SU-DHL-6 (cell line): ENCODE results near the gene DGKH.

Experiments used
- H2AFZ ChIP-seq: fragments of 200-600 bp; sonication (generic); 2 replicates; pipeline ENCODE4 v1.6.1; 2014; ENCODE audit warnings: low read depth, mild to moderate bottlenecking, moderate library complexity, mixed read lengths, antibody characterized with exemption, low read length; ENCODE audit not compliant: severe bottlenecking
- H3F3A ChIP-seq: fragments of 200-600 bp; shearing (Covaris generic); 2 replicates; pipeline ENCODE4 v1.6.0; 2016; ENCODE audit warnings: antibody characterized with exemption, mild to moderate bottlenecking; ENCODE audit not compliant: insufficient read depth
- H3K27ac ChIP-seq: fragments of 200-600 bp; sonication (generic); 2 replicates; pipeline ENCODE4 v1.5.1; 2016; ENCODE audit warnings: low read depth, mild to moderate bottlenecking, low read length, moderate library complexity, mixed read lengths
- H3K27me3 ChIP-seq: fragments of 200-600 bp; sonication (generic), shearing (Covaris generic); 2 replicates; pipeline ENCODE4 v1.6.0; 2014; ENCODE audit warnings: mild to moderate bottlenecking, low read length
- H3K36me3 ChIP-seq: fragments of 200-600 bp; sonication (generic); 2 replicates; pipeline ENCODE4 v1.6.1; 2014; ENCODE audit warnings: mild to moderate bottlenecking, low read length, mixed read lengths
- H3K4me2 ChIP-seq: fragments of 300-600, 200-600 bp; shearing (Covaris generic), sonication (generic); 2 replicates; pipeline ENCODE4 v1.6.0; 2014; ENCODE audit warnings: low read length, low read depth, mild to moderate bottlenecking; ENCODE audit not compliant: poor library complexity, severe bottlenecking
- H3K4me3 ChIP-seq: fragments of 200-600 bp; sonication (generic); 2 replicates; pipeline ENCODE4 v1.5.1; 2014; ENCODE audit warnings: antibody characterized with exemption, low read length, mild to moderate bottlenecking, mixed read lengths; ENCODE audit not compliant: insufficient read depth, poor library complexity, severe bottlenecking
- H3K79me2 ChIP-seq: fragments of 200-600 bp; sonication (generic); 2 replicates; pipeline ENCODE4 v1.6.1; 2014; ENCODE audit warnings: mild to moderate bottlenecking, low read length, moderate library complexity; ENCODE audit not compliant: insufficient read depth
- H3K9ac ChIP-seq: fragments of 200-600 bp; sonication (generic); 2 replicates; pipeline ENCODE4 v1.7.0; 2014; ENCODE audit warnings: mild to moderate bottlenecking, low read length
- H3K9me2 ChIP-seq: fragments of 200-600 bp; sonication (generic); replicated peaks from 2 replicates; pipeline ENCODE4 v1.6.1; 2014; ENCODE audit warnings: low read length; ENCODE audit not compliant: insufficient read depth
- H3K9me3 ChIP-seq: fragments of 200-600 bp; sonication (generic); 2 replicates; pipeline ENCODE4 v1.6.1; 2014; ENCODE audit warnings: low read length, mixed read lengths; ENCODE audit not compliant: insufficient read depth
- H4K20me1 ChIP-seq: fragments of 200-600 bp; sonication (generic); 2 replicates; pipeline ENCODE4 v1.6.1; 2014; ENCODE audit warnings: low read depth, mild to moderate bottlenecking, antibody characterized with exemption, low read length, moderate library complexity, mixed read lengths
- EZH2phosphoT487 ChIP-seq: fragments of 200-600 bp; sonication (generic), shearing (Covaris generic); conservative IDR thresholded peaks from 2 replicates; pipeline ENCODE4 v1.6.1; 2018; ENCODE audit warnings: mild to moderate bottlenecking, antibody characterized with exemption, low read length, moderate library complexity, mixed read lengths
- TF ChIP-seq, protein P1 (sequence below): fragments of 200-600 bp; sonication (generic); IDR thresholded peaks from one replicate; pipeline ENCODE4 v1.5.1; 2017; ENCODE audit warnings: antibody characterized with exemption, mild to moderate bottlenecking, low read length, moderate library complexity; ENCODE audit not compliant: insufficient read depth, poor library complexity, severe bottlenecking

DGKH gene

DNA sequence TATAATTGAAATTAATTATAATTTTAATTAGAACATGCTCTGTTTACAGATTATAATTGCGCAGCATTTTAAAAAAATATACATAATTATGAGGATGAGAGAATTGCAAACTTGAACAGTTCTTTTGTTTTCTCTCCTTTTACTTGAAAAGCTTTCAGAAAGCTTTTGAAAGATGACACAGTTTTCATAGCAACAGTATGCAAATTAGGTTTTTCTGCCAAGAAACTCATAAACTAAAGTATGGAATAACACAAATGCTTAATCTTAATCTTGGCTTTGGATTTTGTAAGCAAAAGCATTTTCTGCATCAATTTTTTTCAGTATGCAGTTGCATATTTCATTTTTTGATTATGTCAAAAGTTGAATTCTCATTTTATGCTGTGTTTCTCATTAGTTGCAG, 190.7 kb downstream of the DGKH start:
- H3K9me3 ChIP-seq = no peaks in the 10 kb centered on the region
- H3K79me2 ChIP-seq = no peaks in the 10 kb centered on the region
- no peak overlapping the region for H3K4me2 ChIP-seq
- no peaks in the 10 kb centered on the region for H3K27me3 ChIP-seq
- no peak overlapping the region for H3K4me3 ChIP-seq
- no peak for TF ChIP-seq EZH2phosphoT487
- TF ChIP-seq, protein P1, sequence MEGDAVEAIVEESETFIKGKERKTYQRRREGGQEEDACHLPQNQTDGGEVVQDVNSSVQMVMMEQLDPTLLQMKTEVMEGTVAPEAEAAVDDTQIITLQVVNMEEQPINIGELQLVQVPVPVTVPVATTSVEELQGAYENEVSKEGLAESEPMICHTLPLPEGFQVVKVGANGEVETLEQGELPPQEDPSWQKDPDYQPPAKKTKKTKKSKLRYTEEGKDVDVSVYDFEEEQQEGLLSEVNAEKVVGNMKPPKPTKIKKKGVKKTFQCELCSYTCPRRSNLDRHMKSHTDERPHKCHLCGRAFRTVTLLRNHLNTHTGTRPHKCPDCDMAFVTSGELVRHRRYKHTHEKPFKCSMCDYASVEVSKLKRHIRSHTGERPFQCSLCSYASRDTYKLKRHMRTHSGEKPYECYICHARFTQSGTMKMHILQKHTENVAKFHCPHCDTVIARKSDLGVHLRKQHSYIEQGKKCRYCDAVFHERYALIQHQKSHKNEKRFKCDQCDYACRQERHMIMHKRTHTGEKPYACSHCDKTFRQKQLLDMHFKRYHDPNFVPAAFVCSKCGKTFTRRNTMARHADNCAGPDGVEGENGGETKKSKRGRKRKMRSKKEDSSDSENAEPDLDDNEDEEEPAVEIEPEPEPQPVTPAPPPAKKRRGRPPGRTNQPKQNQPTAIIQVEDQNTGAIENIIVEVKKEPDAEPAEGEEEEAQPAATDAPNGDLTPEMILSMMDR = no peak
- H2AFZ ChIP-seq = no peak overlapping the region
- no peaks in the 10 kb centered on the region; the same call in 1 of the 2 replicates for H4K20me1 ChIP-seq
- H3K9me2 ChIP-seq = no peaks in the 10 kb centered on the region
- H3K9ac ChIP-seq = no peak overlapping the region
- H3K36me3 ChIP-seq = no peaks in the 10 kb centered on the region
- H3K27ac ChIP-seq = no peak overlapping the region
- H3F3A ChIP-seq = no peaks in the 10 kb centered on the region

DNA sequence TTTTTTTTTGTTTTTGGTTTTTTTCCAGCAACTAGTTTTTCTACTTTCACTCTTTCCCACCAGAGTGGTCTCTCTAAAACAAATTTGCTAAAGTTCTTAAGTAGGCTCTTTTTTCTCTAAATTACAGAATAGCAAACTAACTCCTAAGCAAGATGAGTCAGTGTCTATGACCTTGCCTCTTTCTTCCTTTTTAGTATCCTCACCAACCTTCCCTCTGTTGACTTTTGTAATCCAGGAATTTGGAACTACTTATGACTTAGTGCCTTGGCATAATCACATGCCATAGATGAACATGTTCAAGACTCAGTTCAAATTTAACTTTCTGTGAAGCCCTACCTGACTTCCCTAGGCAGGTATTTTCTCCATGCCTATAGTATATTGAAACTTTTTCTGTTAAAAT, 191.2 kb downstream of the DGKH start:
- Histone ChIP-seq H3K36me3 (no peaks in the 10 kb centered on the region), H3K9me2 (no peaks in the 10 kb centered on the region), H3K27ac (no peak overlapping the region), H3K27me3 (no peaks in the 10 kb centered on the region), H3K4me3 (no peak overlapping the region), H2AFZ (no peak overlapping the region), H3K9ac (no peak overlapping the region), H3F3A (no peaks in the 10 kb centered on the region), H3K79me2 (no peaks in the 10 kb centered on the region), H3K4me2 (no peak overlapping the region), H4K20me1 (no peaks in the 10 kb centered on the region; the same call in 1 of the 2 replicates), H3K9me3 (no peaks in the 10 kb centered on the region)
- TF ChIP-seq EZH2phosphoT487 = no peak
- TF ChIP-seq, protein P1 = no peak

DNA sequence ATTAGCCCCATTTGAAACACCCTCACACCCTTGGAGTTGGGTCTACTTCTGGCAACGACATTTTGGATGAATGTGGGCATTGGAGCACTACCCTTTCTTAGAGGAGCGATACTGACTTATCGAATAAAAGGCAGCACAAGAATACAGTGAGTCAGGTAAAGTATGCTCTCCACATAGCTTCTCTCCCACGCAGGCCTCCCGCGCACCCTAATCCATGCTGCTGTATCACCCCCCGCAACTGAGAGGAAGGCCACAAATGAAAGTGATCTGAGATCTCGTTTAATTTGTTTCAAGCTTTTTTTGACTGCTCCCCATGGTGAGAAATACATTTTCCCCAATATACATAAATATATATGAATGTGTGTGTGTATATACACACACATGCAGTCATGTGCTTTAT, 198.1 kb downstream of the DGKH start:
- no peaks in the 10 kb centered on the region for H3K36me3 ChIP-seq
- H3K9ac ChIP-seq = no peak overlapping the region
- H2AFZ ChIP-seq = no peak overlapping the region
- H4K20me1 ChIP-seq = no peaks in the 10 kb centered on the region
- no peak overlapping the region for H3K4me3 ChIP-seq
- no peak overlapping the region for H3K27ac ChIP-seq
- no peaks in the 10 kb centered on the region for H3K79me2 ChIP-seq
- no peak overlapping the region for H3K4me2 ChIP-seq
- H3K9me2 ChIP-seq = no peaks in the 10 kb centered on the region
- TF ChIP-seq, protein P1 = no peak
- TF ChIP-seq EZH2phosphoT487 = no peak
- no peaks in the 10 kb centered on the region for H3K9me3 ChIP-seq
- H3K27me3 ChIP-seq = no peaks in the 10 kb centered on the region
- H3F3A ChIP-seq = no peaks in the 10 kb centered on the region

- no peaks in the 10 kb centered on the region for H3K9me3 ChIP-seq
- H3F3A ChIP-seq = no peaks in the 10 kb centered on the region
- no peak overlapping the region for H3K9ac ChIP-seq
- H2AFZ ChIP-seq = no peak overlapping the region
- H3K4me2 ChIP-seq = no peak overlapping the region
- H3K79me2 ChIP-seq = no peaks in the 10 kb centered on the region
- H3K4me3 ChIP-seq = no peak overlapping the region
- TF ChIP-seq, protein P1 = no peak
- no peak for TF ChIP-seq EZH2phosphoT487
- H4K20me1 ChIP-seq = no peaks in the 10 kb centered on the region
- no peaks in the 10 kb centered on the region for H3K27me3 ChIP-seq
- no peak overlapping the region for H3K27ac ChIP-seq
- no peaks in the 10 kb centered on the region for H3K36me3 ChIP-seq
- no peaks in the 10 kb centered on the region for H3K9me2 ChIP-seq
Observed at GRCh38 chr13:42247883-42248282, 199.4 kb downstream of the DGKH start.
